ENCODE measurements around the gene SLC22A4.

The SLC22A4 gene

GRCh38 chr5:132384506-132385050 is 90.4 kb downstream of the SLC22A4 start:
- H3K4me3 ChIP-seq, result no peak overlapping the region
- no peak overlapping the region for H3K27ac ChIP-seq

- H3K27ac ChIP-seq, result peak overlapping the region in 15 of 21 experiments; percentile 13 to 78 (median 51)
- H3K4me3 ChIP-seq, result no peak overlapping the region
Observed at GRCh38 chr5:132385326-132386105, 91.3 kb downstream of the SLC22A4 start.

DNA sequence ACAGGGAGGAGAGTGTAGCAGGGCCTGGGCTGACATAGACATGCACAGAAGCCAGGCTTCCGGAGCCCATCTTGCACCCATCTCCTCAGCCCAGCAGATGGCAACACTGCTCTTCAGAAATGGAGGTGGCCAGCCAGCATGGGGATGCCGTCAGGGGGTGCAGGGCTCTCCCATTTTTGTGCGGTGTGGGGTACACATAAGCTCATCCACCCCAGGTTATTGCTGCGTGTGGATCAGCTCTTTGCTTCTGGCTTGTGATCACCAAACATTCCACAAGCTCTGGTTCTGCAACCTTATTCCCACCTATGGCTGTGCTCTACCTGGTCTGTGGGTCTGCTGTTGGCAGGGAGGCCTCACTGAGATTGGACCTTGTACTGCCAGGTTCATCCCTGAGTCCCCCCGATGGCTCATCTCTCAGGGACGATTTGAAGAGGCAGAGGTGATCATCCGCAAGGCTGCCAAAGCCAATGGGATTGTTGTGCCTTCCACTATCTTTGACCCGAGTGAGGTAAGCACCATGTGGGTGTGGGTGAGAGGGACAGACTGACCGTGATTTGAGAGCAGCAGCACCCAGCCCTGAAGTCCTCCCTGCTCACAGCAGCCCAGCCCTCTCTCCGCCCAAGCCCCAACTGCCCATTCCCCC is 92.6 kb downstream of the SLC22A4 start:
- Histone ChIP-seq H3K27ac (peak overlapping the region in 19 of 21 experiments; percentile 41 to 85 (median 68)), H3K4me3 (no peak overlapping the region)

- Histone ChIP-seq H3K4me3 (no peak overlapping the region), H3K27ac (peak overlapping the region in 19 of 21 experiments; percentile 46 to 87 (median 71))
Observed at GRCh38 chr5:132387640-132388117, 93.5 kb downstream of the SLC22A4 start.

DNA sequence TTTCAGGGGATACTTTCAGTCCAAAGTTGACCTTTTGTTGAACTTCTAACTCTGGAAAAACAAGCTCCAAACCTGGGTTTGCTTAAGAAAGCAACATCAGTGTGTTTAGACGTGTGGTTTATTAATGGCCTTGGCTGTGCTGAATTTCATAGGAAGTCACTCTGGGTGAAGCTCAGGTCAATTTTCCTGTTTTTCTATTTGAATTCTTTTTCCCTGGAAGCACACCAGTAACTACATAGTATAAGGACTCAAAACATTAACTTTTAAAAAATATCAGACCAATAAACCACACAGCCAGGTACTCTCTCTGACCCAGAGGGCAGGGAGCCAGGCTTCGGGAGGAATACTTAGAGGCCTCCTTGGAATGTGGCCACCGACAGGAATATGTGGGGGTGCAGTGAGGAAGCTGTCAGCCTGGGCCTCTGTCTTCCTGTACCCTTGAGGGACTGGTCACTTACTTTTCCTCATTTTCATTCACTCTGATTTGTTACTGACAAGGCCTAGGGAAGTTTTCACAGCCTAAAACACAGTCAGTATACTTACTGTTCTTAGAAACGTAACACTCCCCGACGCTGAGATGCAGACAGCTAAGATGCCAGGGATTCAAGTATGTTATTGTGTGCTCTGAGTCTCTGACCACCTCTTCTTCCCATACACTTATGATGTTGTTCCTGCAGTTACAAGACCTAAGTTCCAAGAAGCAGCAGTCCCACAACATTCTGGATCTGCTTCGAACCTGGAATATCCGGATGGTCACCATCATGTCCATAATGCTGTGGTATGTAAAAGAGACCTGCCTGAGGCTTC is 94.3 kb downstream of the SLC22A4 start:
- Histone ChIP-seq H3K27ac (peak overlapping the region in 19 of 21 experiments; percentile 43 to 87 (median 71)), H3K4me3 (no peak overlapping the region)

- peak overlapping the region in 17 of 21 experiments; percentile 6 to 87 (median 64) for H3K27ac ChIP-seq
- no peak overlapping the region for H3K4me3 ChIP-seq
Observed at GRCh38 chr5:132389051-132389331, 94.8 kb downstream of the SLC22A4 start.

DNA sequence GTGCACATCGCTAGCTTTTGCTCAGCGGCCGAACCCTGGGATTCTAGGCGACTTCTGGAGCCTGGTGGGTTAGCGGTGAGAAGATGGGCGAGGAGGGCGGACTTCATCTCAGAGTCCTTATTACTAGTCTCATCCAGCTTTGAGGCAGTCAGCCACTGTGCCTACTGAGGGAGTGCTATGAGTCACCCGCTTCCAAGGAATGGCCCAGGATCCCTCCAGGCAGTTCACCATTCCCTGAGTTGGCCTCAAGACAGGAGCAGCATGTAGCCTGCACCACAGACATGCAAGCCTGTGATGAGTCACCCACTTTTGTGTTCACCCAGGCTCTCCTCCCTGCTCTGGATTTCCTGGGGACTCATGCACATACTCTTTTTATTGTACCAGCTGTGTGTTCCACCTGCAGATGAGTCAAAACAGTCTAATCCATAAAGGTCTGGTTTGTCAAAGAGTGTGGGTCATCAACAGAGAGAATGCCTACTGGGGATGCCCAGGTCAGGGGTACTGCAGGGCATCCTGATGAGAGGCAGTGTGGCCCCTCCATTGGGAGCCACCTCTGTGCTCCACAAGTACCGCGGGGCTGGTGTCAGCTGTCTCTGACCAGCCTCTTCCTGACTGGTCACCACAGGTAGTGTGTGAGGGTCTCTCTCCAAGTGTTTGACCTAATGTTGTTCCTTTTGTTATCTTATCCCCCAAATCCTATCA is 95.5 kb downstream of the SLC22A4 start:
- Histone ChIP-seq H3K4me3 (no peak overlapping the region), H3K27ac (peak overlapping the region in 16 of 21 experiments; percentile 6 to 87 (median 63))

GRCh38 chr5:132391247-132391646 is 97.1 kb downstream of the SLC22A4 start:
- Histone ChIP-seq H3K27ac (no peak overlapping the region), H3K4me3 (no peak overlapping the region)

DNA sequence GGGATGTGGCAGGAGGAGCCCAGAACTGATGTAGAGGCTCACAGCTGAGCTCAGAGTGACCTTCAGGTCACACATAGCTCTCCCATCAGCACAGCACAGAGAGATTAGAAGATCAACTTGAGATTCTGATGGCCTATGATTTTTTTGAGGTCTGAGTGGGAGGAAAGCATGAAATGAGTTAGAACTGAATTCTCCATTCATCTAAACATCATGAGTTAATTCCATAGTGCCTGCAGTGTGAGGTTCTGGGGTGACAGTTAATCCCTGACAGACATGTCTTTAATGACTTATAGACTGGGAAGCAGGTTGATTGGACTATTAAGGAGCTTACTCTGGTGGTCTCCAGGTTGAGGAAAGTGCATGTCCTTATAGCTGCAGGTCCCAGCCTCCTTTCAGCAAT is 97.7 kb downstream of the SLC22A4 start:
- Histone ChIP-seq H3K4me3 (no peak overlapping the region), H3K27ac (no peak overlapping the region)

GRCh38 chr5:132392411-132392810 is 98.2 kb downstream of the SLC22A4 start:
- H3K4me3 ChIP-seq, result no peak overlapping the region
- no peak overlapping the region for H3K27ac ChIP-seq

- peak overlapping the region in 1 of 21 experiments; percentile 64 for H3K27ac ChIP-seq
- no peak overlapping the region for H3K4me3 ChIP-seq
Observed at GRCh38 chr5:132392978-132393825, 99.0 kb downstream of the SLC22A4 start.
